K562 (cell line): ENCODE data around the gene PRR23B. TPM values are rescaled to one million over a fixed set of nuclear protein-coding genes. Genes with fewer than 3 reads are reported as not detected.

ENCODE experiments used
- ATAC-seq: fragments of 200-7000 bp; cut with Tn5 transposase; 3 replicates; pipeline ENCODE4 v1.9.1; 2020; ENCODE audit warnings: moderate library complexity
- BruUV-seq: library from RNA; stranded (reverse); fragments of 400-500 nt; replicated peaks from 2 replicates; lab custom pipeline; 2021; lab: Mats Ljungman, UMichigan
- CTCF ChIA-PET: fragments of 300-600 bp; formaldehyde crosslinking; extraction: SDS; loops from one replicate; lab custom pipeline; 2021; ENCODE audit warnings: low intra/inter-chr PET ratio; lab: Yijun Ruan, JAX
- POLR2A ChIA-PET: fragments of 300-600, 350-650 bp; sonication (Branson Sonifier 250); formaldehyde crosslinking; extraction: SDS; loops from one replicate; lab custom pipeline; 2021; ENCODE audit warnings: antibody characterized with exemption, inconsistent platforms; lab: Yijun Ruan, JAX
- DNase-seq, 4 experiments: peaks; one replicate each; pipeline versions ENCODE4 v3.0.0 to v3.0.0-alpha.2; 2011 to 2018; ENCODE audit warnings: low spot score in 3 of 4, mixed read lengths in 3 of 4; ENCODE audit errors: extremely low read depth in 1 of 4
- FAIRE-seq: peaks from 2 replicates; lab custom pipeline; 2011; peaks lifted over from hg19 to GRCh38; lab: Jason Lieb, UNC
- H2AFZ ChIP-seq: 2 replicates; pipeline ENCODE4 v1.6.0; 2011; ENCODE audit warnings: low read depth, low read length, control low read depth, inconsistent platforms
- H3K27ac ChIP-seq: fragments of 200-600 bp; 3 replicates; pipeline ENCODE4 v1.8.0; 2011; ENCODE audit warnings: low read depth, mild to moderate bottlenecking, control low read depth, inconsistent platforms, low read length, moderate library complexity, mixed read lengths; ENCODE audit errors: extremely low read depth
- H3K27me3 ChIP-seq, 2 experiments: fragments of 300-600 bp in 1 of 2; 2 replicates in 1 of 2; 3 replicates in 1 of 2; pipeline versions ENCODE4 v1.6.0 to v1.8.0; 2011; ENCODE audit warnings: inconsistent platforms in 2 of 2, low read length in 2 of 2, mild to moderate bottlenecking in 1 of 2, mixed read lengths in 1 of 2, moderate library complexity in 1 of 2; ENCODE audit not compliant: control insufficient read depth in 2 of 2, insufficient read depth in 2 of 2
- H3K36me3 ChIP-seq: fragments of 300-600 bp; 3 replicates; pipeline ENCODE4 v1.8.0; 2011; ENCODE audit warnings: mild to moderate bottlenecking, low read length, inconsistent platforms; ENCODE audit not compliant: control insufficient read depth, insufficient read depth
- H3K4me1 ChIP-seq, 2 experiments: fragments of 200-600 bp in 1 of 2; replicated peaks in 1 of 2; 2 replicates in 1 of 2; 3 replicates in 1 of 2; pipeline versions ENCODE4 v1.5.1 to v1.8.0; 2011; ENCODE audit warnings: inconsistent platforms in 2 of 2, low read length in 2 of 2, mild to moderate bottlenecking in 1 of 2, mixed read lengths in 1 of 2, moderate library complexity in 1 of 2; ENCODE audit not compliant: control insufficient read depth in 2 of 2, insufficient read depth in 2 of 2
- H3K4me2 ChIP-seq: 2 replicates; pipeline ENCODE4 v1.6.1; 2011; ENCODE audit warnings: low read length, control low read depth, inconsistent platforms, mixed read lengths; ENCODE audit not compliant: insufficient read depth
- H3K4me3 ChIP-seq: fragments of 200-600 bp; sonication (generic), shearing (Covaris generic); 2 replicates; pipeline ENCODE4 v1.5.1; 2016; ENCODE audit warnings: control low read depth, inconsistent platforms
- H3K79me2 ChIP-seq: fragments of 200-600 bp; 3 replicates; pipeline ENCODE4 v1.8.0; 2011; ENCODE audit warnings: low read length, inconsistent platforms; ENCODE audit not compliant: control insufficient read depth, insufficient read depth
- H3K9ac ChIP-seq, 2 experiments: 2 replicates each; pipeline versions ENCODE4 v1.6.0 to v1.6.1; 2011; ENCODE audit warnings: low read depth in 2 of 2, low read length in 2 of 2, control low read depth in 1 of 2, inconsistent platforms in 1 of 2, mild to moderate bottlenecking in 1 of 2, mixed read lengths in 1 of 2; ENCODE audit not compliant: insufficient read depth in 1 of 2
- H3K9me1 ChIP-seq: one replicate; pipeline ENCODE4 v1.6.0; 2011; ENCODE audit warnings: inconsistent platforms, mild to moderate bottlenecking, low read length, moderate library complexity; ENCODE audit not compliant: control insufficient read depth, insufficient read depth
- H3K9me3 ChIP-seq: replicated peaks from 2 replicates; pipeline ENCODE4 v1.5.1; 2011; ENCODE audit warnings: low read depth, low read length, inconsistent platforms; ENCODE audit not compliant: control insufficient read depth, insufficient read depth
- H4K20me1 ChIP-seq: replicated peaks from 2 replicates; pipeline ENCODE4 v1.6.1; 2011; ENCODE audit warnings: low read length, inconsistent platforms, mixed read lengths; ENCODE audit not compliant: control insufficient read depth, insufficient read depth
- ARHGAP35 ChIP-seq: fragments of 450-650 bp; IDR thresholded peaks from 2 replicates; pipeline ENCODE4 v1.6.1; 2018; ENCODE audit not compliant: partially characterized antibody
- FOXO4 ChIP-seq: fragments of 450-650 bp; formaldehyde crosslinking; IDR thresholded peaks from 2 replicates; pipeline ENCODE4 v1.4.0; 2020; ENCODE audit warnings: mild to moderate bottlenecking, moderate library complexity
- MAFF ChIP-seq: IDR thresholded peaks from 2 replicates; pipeline ENCODE4 v1.6.1; 2012; ENCODE audit warnings: low read length, improper control_type of control experiment
- MLX ChIP-seq, 2 experiments: fragments of 450-650 bp in 1 of 2; sonication (generic) in 1 of 2; formaldehyde crosslinking; conservative IDR thresholded peaks; 2 replicates each; pipeline versions ENCODE4 v1.4.0 to v1.8.1; 2020 to 2022; ENCODE audit warnings: mild to moderate bottlenecking in 1 of 2, missing genetic modification reagents in 1 of 2
- NFIC ChIP-seq: fragments of 450-650 bp; IDR thresholded peaks from 2 replicates; pipeline ENCODE4 v1.6.1; 2017; ENCODE audit warnings: mild to moderate bottlenecking, inconsistent platforms
- NFIX ChIP-seq: fragments of 250-450 bp; sonication (Bioruptor Pico); IDR thresholded peaks from 2 replicates; pipeline ENCODE4 v1.4.0; 2020; ENCODE audit warnings: low read depth, mild to moderate bottlenecking, moderate library complexity
- RBM15 ChIP-seq: fragments of 200-400 bp; formaldehyde crosslinking; IDR thresholded peaks from 2 replicates; pipeline ENCODE4 v1.6.1; 2018; ENCODE audit warnings: mild to moderate bottlenecking, low read length, moderate library complexity; ENCODE audit not compliant: insufficient read depth
- YBX1 ChIP-seq: fragments of 450-650 bp; IDR thresholded peaks from 2 replicates; pipeline ENCODE4 v1.7.1; 2016; ENCODE audit warnings: mild to moderate bottlenecking
- ZNF277 ChIP-seq: fragments of 250-450 bp; sonication (Bioruptor Pico); IDR thresholded peaks from 2 replicates; pipeline ENCODE4 v1.8.0; 2022; ENCODE audit warnings: inconsistent platforms, mild to moderate bottlenecking, moderate library complexity, borderline replicate concordance
- ZNF551 ChIP-seq: fragments of 250-450 bp; sonication (Bioruptor Pico); IDR thresholded peaks from 2 replicates; pipeline ENCODE4 v1.5.0; 2021; ENCODE audit warnings: mild to moderate bottlenecking, moderate library complexity
- whole genome bisulfite sequencing: fragments of 100-300 bp; shearing (Covaris generic); methylation state at CpG from one replicate; pipeline ENCODE4 v1.1.6; 2016; ENCODE audit warnings: low coverage, mixed read lengths; ENCODE audit not compliant: insufficient coverage; ENCODE audit errors: missing lambda C conversion rate; 5-methylcytosine and 5-hydroxymethylcytosine counted together
- in situ Hi-C: fragments of 300-500 bp; cut with MboI; formaldehyde crosslinking; loops from 4 replicates; pipeline ENCODE4 v1.15.0; 2018; ENCODE audit warnings: inconsistent platforms, mixed read lengths
- intact Hi-C: fragments of 100-400 bp; cut with micrococcal nuclease; formaldehyde crosslinking; loops from 2 replicates; pipeline ENCODE4 v1.14.2; 2022
- polyA plus RNA-seq, 8 experiments: library from polyadenylated mRNA; depleted of rRNA in 4 of 8; stranded (reverse) in 5 of 8; unstranded in 3 of 8; fragments of >200 nt; fragmentation: Nextera tagmentation in 2 of 8; fragmentation: Illumina TruSeq in 1 of 8; extraction: Ambion mirVana in 2 of 8; extraction: Trizol in 1 of 8; gene quantifications; 2 replicates each; pipeline versions ENCODE4 v1.2.1 to v1.2.3, GENCODE V29; 2011 to 2014; ENCODE audit warnings: inconsistent platforms in 1 of 8, missing spikeins in 1 of 8
- total RNA-seq, 7 experiments: library from RNA; depleted of rRNA in 6 of 7; stranded (reverse); fragments of >200 nt in 6 of 7; fragmentation: Illumina TruSeq in 2 of 7; extraction: Trizol in 2 of 7; gene quantifications; 2 replicates each; pipeline versions ENCODE4 v1.2.1 to v1.2.3, GENCODE V29; 2011 to 2021; ENCODE audit warnings: low replicate concordance in 1 of 7

PRR23B gene
- total and polyA plus RNA-seq, 9 of the 15 experiments (the other 6 are each of a cell fraction or from before 2014, with no cell fraction given), result not detected

GRCh38 chr3:139016430-139017048 lies 4.2 kb downstream of the PRR23B start:
- ChIA-PET POLR2A (interaction anchor here (1.4 kb wide), 1 partner anchor 9 kb away, joined by 4 read pairs; no protein-coding TSS in a partner anchor), CTCF (no interaction called here)
- ATAC-seq, result no peak; the same call in 1 of the 3 replicates
- TF ChIP-seq NFIC (peak; percentile 98), NFIX (CRISPR knock-in tag) (peak; percentile 90), YBX1 (no peak), ARHGAP35 (no peak), FOXO4 (CRISPR knock-in tag) (no peak), ZNF551 (CRISPR knock-in tag) (no peak), RBM15 (no peak), MAFF (peak; percentile 51; the same call in 1 of the 2 replicates), ZNF277 (CRISPR knock-in tag) (no peak), MLX (CRISPR knock-in tag; conservative IDR thresholded peaks at IDR 0.05) (no peak)

More at GRCh38 chr3:139016430-139017048, 4.2 kb downstream of the PRR23B start:
- no peak overlapping the region for H3K9ac ChIP-seq
- H3K9me3 ChIP-seq, result no peaks in the 10 kb centered on the region
- 0 out of 5 replicates have a peak, but pooled peaks cover 0 to 3% of the 10 kb centered on the region in 2 experiments for H3K27me3 ChIP-seq
- H3K4me3 ChIP-seq, result no peak overlapping the region
- peak overlapping the region; percentile 40; the same call in 1 of the 2 replicates for H2AFZ ChIP-seq
- FAIRE-seq (peak; percentile 15), DNase-seq (peak in 2 of 4 experiments; percentile 22 to 28)
- no peaks in the 10 kb centered on the region for H4K20me1 ChIP-seq
- intact Hi-C loops (no loop called here), in situ Hi-C loops (no loop called here)
- no peaks in the 10 kb centered on the region for H3K9me1 ChIP-seq
- no peak overlapping the region for H3K4me2 ChIP-seq
- H3K4me1 ChIP-seq, result peaks cover 0 to 2% of the 10 kb centered on the region in 2 experiments; a peak in 1 of 5 replicates
- H3K27ac ChIP-seq, result no peak overlapping the region
- no TSS peak for BruUV-seq
- no peaks in the 10 kb centered on the region for H3K36me3 ChIP-seq
- no peaks in the 10 kb centered on the region for H3K79me2 ChIP-seq
- 4% methylated on average over 3 of the region's 3 CpGs for WGBS
